HepG2 (cell line): ENCODE data around the gene NPSR1. TPM values are rescaled to one million over a fixed set of nuclear protein-coding genes. Genes with fewer than 3 reads are reported as not detected.
A peak's percentile ranks its signal among the peaks of the same experiment; 100 is the strongest.

ENCODE experiments used
- ATAC-seq: fragments of 200-7000 bp; cut with Tn5 transposase; 3 replicates; pipeline ENCODE4 v1.9.1; 2020; ENCODE audit warnings: mild to moderate bottlenecking, moderate library complexity
- BruUV-seq: library from RNA; stranded (reverse); fragments of 400-500 nt; replicated peaks from 2 replicates; lab custom pipeline; 2021; lab: Mats Ljungman, UMichigan
- CTCF ChIA-PET: fragments of 300-600 bp; formaldehyde crosslinking; extraction: SDS; loops from one replicate; lab custom pipeline; 2021; ENCODE audit warnings: low total read pairs, inconsistent platforms, low intra/inter-chr PET ratio; lab: Yijun Ruan, JAX
- POLR2A ChIA-PET: fragments of 350-600 bp; sonication (Branson Sonifier 250); formaldehyde crosslinking; loops from one replicate; lab custom pipeline; 2020; ENCODE audit warnings: antibody characterized with exemption, inconsistent platforms; lab: Yijun Ruan, JAX
- DNase-seq: peaks from one replicate; pipeline ENCODE4 v3.0.0-alpha.2; 2015; ENCODE audit warnings: low spot score
- FAIRE-seq: peaks from 3 replicates; lab custom pipeline; 2011; peaks lifted over from hg19 to GRCh38; lab: Jason Lieb, UNC
- H2AFZ ChIP-seq: one replicate; pipeline ENCODE4 v1.6.1; 2011; ENCODE audit warnings: low read length, inconsistent platforms
- H3K27ac ChIP-seq: fragments of 300-600 bp; 3 replicates; pipeline ENCODE4 v1.8.0; 2011; ENCODE audit warnings: mixed run types, mild to moderate bottlenecking, mixed read lengths, low read length, inconsistent platforms; ENCODE audit not compliant: insufficient read depth; ENCODE audit errors: extremely low read length
- H3K27me3 ChIP-seq, 2 experiments: fragments of 200-600 bp in 1 of 2; 2 replicates in 1 of 2; 3 replicates in 1 of 2; pipeline versions ENCODE4 v1.6.0 to v1.8.0; 2011; ENCODE audit warnings: low read length in 2 of 2, mild to moderate bottlenecking in 2 of 2, moderate library complexity in 2 of 2, inconsistent platforms in 1 of 2; ENCODE audit not compliant: insufficient read depth in 2 of 2, control insufficient read depth in 1 of 2
- H3K36me3 ChIP-seq, 2 experiments: fragments of 200-600 bp in 1 of 2; replicated peaks in 1 of 2; 2 replicates in 1 of 2; 3 replicates in 1 of 2; pipeline versions ENCODE4 v1.5.1 to v1.8.0; 2011; ENCODE audit warnings: low read length in 2 of 2, inconsistent platforms in 1 of 2; ENCODE audit not compliant: insufficient read depth in 2 of 2, control insufficient read depth in 1 of 2
- H3K4me1 ChIP-seq: 2 replicates; pipeline ENCODE4 v1.5.1; 2012; ENCODE audit warnings: low read length, inconsistent platforms; ENCODE audit not compliant: insufficient read depth
- H3K4me2 ChIP-seq: 2 replicates; pipeline ENCODE4 v1.6.0; 2011; ENCODE audit warnings: low read depth, low read length, inconsistent platforms
- H3K4me3 ChIP-seq, 3 experiments: fragments of 200-600 bp in 1 of 3; sonication (generic), shearing (Covaris generic) in 1 of 3; replicated peaks in 1 of 3; 2 replicates each; pipeline ENCODE4 v1.5.1; 2011 to 2016; ENCODE audit warnings: low read length in 3 of 3, inconsistent platforms in 2 of 3, low read depth in 2 of 3, mild to moderate bottlenecking in 2 of 3, control low read depth in 1 of 3, mixed read lengths in 1 of 3; ENCODE audit not compliant: insufficient read depth in 1 of 3
- H3K79me2 ChIP-seq: one replicate; pipeline ENCODE4 v1.6.1; 2011; ENCODE audit warnings: low read length, inconsistent platforms; ENCODE audit not compliant: insufficient read depth
- H3K9ac ChIP-seq: 2 replicates; pipeline ENCODE4 v1.6.0; 2011; ENCODE audit warnings: mild to moderate bottlenecking, low read depth, low read length, inconsistent platforms; ENCODE audit not compliant: insufficient read depth
- H3K9me3 ChIP-seq: 2 replicates; pipeline ENCODE4 v1.5.1; 2012; ENCODE audit warnings: mild to moderate bottlenecking, low read length
- H4K20me1 ChIP-seq: 2 replicates; pipeline ENCODE4 v1.6.0; 2011; ENCODE audit warnings: inconsistent platforms, mild to moderate bottlenecking, low read length, moderate library complexity; ENCODE audit not compliant: insufficient read depth
- BRD4 ChIP-seq: sonication (generic); formaldehyde crosslinking; IDR thresholded peaks from 2 replicates; pipeline ENCODE4 v1.4.0; 2020; ENCODE audit warnings: missing genetic modification reagents
- CCAR2 ChIP-seq: fragments of 200-400 bp; formaldehyde crosslinking; optimal IDR thresholded peaks from 2 replicates; pipeline ENCODE3; 2018; ENCODE audit warnings: low read depth, mild to moderate bottlenecking, low read length, moderate library complexity
- GATAD2A ChIP-seq: IDR thresholded peaks from 2 replicates; pipeline ENCODE4 v1.6.1; 2016
- IKZF1 ChIP-seq: fragments of 450-650 bp; IDR thresholded peaks from 2 replicates; pipeline ENCODE4 v1.7.1; 2016
- KAT8 ChIP-seq: IDR thresholded peaks from 2 replicates; pipeline ENCODE4 v1.6.1; 2016; ENCODE audit warnings: missing genetic modification reagents, missing compliant biosample characterization
- NFIB ChIP-seq: sonication (generic); formaldehyde crosslinking; IDR thresholded peaks from 2 replicates; pipeline ENCODE4 v1.9.0; 2021; ENCODE audit warnings: missing genetic modification reagents, mild to moderate bottlenecking, borderline replicate concordance
- RAD21 ChIP-seq: fragments of 450-650 bp; formaldehyde crosslinking; IDR thresholded peaks from 2 replicates; pipeline ENCODE4 v1.5.0; 2020; ENCODE audit warnings: mild to moderate bottlenecking
- RELA ChIP-seq: sonication (generic); formaldehyde crosslinking; IDR thresholded peaks from 2 replicates; pipeline ENCODE4 v1.4.0; 2020; ENCODE audit warnings: missing genetic modification reagents
- SCMH1 ChIP-seq: sonication (generic); formaldehyde crosslinking; IDR thresholded peaks from 2 replicates; pipeline ENCODE4 v1.9.0; 2021; ENCODE audit warnings: missing genetic modification reagents, mild to moderate bottlenecking, borderline replicate concordance
- SMC3 ChIP-seq: IDR thresholded peaks from 2 replicates; pipeline ENCODE4 v1.6.1; 2011; ENCODE audit warnings: low read length, improper control_type of control experiment
- STAG1 ChIP-seq: sonication (generic); formaldehyde crosslinking; IDR thresholded peaks from 2 replicates; pipeline ENCODE4 v1.4.0; 2020; ENCODE audit warnings: missing genetic modification reagents
- TRIM22 ChIP-seq: fragments of 450-650 bp; IDR thresholded peaks from 2 replicates; pipeline ENCODE4 v1.6.1; 2017
- ZNF616 ChIP-seq: sonication (generic); formaldehyde crosslinking; IDR thresholded peaks from 2 replicates; pipeline ENCODE4 v1.5.0; 2020; ENCODE audit warnings: low read depth, mild to moderate bottlenecking, missing genetic modification reagents
- ZNF792 ChIP-seq: IDR thresholded peaks from 2 replicates; pipeline ENCODE4 v1.6.1; 2016
- WGBS: methylation state at CpG from one replicate; pipeline ENCODE4 v1.1.6; 2017; ENCODE audit warnings: low lambda C conversion rate; 5-methylcytosine and 5-hydroxymethylcytosine counted together
- in situ Hi-C: cut with HindIII; loops from 2 replicates; pipeline ENCODE4 v1.10.0; 2017; ENCODE audit warnings: low pct_unique_long_range_greater_than_20kb; ENCODE audit not compliant: extremely low pct_ligation_motif_present
- intact Hi-C: fragments of 100-400 bp; cut with micrococcal nuclease; formaldehyde crosslinking; loops from one replicate; pipeline ENCODE4 v1.10.0; 2022; ENCODE audit not compliant: unreplicated experiment
- polyA plus RNA-seq, 8 experiments: library from polyadenylated mRNA; depleted of rRNA in 3 of 8; stranded (reverse) in 7 of 8; unstranded in 1 of 8; fragments of >200 nt; fragmentation: Illumina TruSeq in 4 of 8; extraction: Trizol in 4 of 8; gene quantifications; 2 replicates each; pipeline versions ENCODE4 v1.2.1 to v1.2.3, GENCODE V29; 2011 to 2016; ENCODE audit warnings: low read depth in 4 of 8, missing spikeins in 1 of 8, mixed read lengths in 1 of 8; ENCODE audit not compliant: insufficient read depth in 1 of 8
- total RNA-seq, 5 experiments: library from RNA; depleted of rRNA; stranded (reverse); fragments of >200 nt; fragmentation: Illumina TruSeq; extraction: Trizol; gene quantifications; 2 replicates each; pipeline ENCODE4 v1.2.3, GENCODE V29; 2016; ENCODE audit warnings: low read depth in 1 of 5
- TF ChIP-seq, protein P1 (sequence below): sonication (generic); formaldehyde crosslinking; IDR thresholded peaks from 2 replicates; pipeline ENCODE4 v1.8.1; 2023; ENCODE audit warnings: missing genetic modification reagents, inconsistent platforms, borderline replicate concordance
- TF ChIP-seq, protein P2 (sequence below): sonication (generic); formaldehyde crosslinking; IDR thresholded peaks from 2 replicates; pipeline ENCODE4 v1.4.0; 2020; ENCODE audit warnings: mild to moderate bottlenecking, missing genetic modification reagents, borderline replicate concordance
- TF ChIP-seq, protein P3 (sequence below): sonication (generic); formaldehyde crosslinking; IDR thresholded peaks from 2 replicates; pipeline ENCODE4 v1.5.0; 2020; ENCODE audit warnings: mild to moderate bottlenecking, missing genetic modification reagents, moderate library complexity

The NPSR1 gene
- total and polyA plus RNA-seq, 2 of the 13 experiments (the other 11 are each of a cell fraction or from before 2014, with no cell fraction given) = not detected

GRCh38 chr7:34823650-34824258 is 165.7 kb downstream of the NPSR1 start:
- peak; percentile 78 for ATAC-seq
- FAIRE-seq = peak; percentile 52
- no peaks in the 10 kb centered on the region; a peak in 1 of 5 replicates for H3K27me3 ChIP-seq
- TF ChIP-seq, protein P1, sequence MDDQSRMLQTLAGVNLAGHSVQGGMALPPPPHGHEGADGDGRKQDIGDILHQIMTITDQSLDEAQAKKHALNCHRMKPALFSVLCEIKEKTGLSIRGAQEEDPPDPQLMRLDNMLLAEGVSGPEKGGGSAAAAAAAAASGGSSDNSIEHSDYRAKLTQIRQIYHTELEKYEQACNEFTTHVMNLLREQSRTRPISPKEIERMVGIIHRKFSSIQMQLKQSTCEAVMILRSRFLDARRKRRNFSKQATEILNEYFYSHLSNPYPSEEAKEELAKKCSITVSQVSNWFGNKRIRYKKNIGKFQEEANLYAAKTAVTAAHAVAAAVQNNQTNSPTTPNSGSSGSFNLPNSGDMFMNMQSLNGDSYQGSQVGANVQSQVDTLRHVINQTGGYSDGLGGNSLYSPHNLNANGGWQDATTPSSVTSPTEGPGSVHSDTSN (CRISPR knock-in tag) = no peak
- TF ChIP-seq, protein P2, sequence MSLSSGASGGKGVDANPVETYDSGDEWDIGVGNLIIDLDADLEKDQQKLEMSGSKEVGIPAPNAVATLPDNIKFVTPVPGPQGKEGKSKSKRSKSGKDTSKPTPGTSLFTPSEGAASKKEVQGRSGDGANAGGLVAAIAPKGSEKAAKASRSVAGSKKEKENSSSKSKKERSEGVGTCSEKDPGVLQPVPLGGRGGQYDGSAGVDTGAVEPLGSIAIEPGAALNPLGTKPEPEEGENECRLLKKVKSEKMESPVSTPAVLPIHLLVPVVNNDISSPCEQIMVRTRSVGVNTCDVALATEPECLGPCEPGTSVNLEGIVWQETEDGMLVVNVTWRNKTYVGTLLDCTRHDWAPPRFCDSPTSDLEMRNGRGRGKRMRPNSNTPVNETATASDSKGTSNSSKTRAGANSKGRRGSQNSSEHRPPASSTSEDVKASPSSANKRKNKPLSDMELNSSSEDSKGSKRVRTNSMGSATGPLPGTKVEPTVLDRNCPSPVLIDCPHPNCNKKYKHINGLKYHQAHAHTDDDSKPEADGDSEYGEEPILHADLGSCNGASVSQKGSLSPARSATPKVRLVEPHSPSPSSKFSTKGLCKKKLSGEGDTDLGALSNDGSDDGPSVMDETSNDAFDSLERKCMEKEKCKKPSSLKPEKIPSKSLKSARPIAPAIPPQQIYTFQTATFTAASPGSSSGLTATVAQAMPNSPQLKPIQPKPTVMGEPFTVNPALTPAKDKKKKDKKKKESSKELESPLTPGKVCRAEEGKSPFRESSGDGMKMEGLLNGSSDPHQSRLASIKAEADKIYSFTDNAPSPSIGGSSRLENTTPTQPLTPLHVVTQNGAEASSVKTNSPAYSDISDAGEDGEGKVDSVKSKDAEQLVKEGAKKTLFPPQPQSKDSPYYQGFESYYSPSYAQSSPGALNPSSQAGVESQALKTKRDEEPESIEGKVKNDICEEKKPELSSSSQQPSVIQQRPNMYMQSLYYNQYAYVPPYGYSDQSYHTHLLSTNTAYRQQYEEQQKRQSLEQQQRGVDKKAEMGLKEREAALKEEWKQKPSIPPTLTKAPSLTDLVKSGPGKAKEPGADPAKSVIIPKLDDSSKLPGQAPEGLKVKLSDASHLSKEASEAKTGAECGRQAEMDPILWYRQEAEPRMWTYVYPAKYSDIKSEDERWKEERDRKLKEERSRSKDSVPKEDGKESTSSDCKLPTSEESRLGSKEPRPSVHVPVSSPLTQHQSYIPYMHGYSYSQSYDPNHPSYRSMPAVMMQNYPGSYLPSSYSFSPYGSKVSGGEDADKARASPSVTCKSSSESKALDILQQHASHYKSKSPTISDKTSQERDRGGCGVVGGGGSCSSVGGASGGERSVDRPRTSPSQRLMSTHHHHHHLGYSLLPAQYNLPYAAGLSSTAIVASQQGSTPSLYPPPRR (CRISPR knock-in tag) = no peak
- TF ChIP-seq BRD4 (CRISPR knock-in tag) (no peak), RAD21 (CRISPR knock-in tag) (peak; percentile 58), ZNF616 (CRISPR knock-in tag) (no peak), SMC3 (peak; percentile 90), CCAR2 (no peak), KAT8 (CRISPR knock-in tag) (0 out of 2 replicates have a peak, but pooled peaks have one; percentile 20), TRIM22 (no peak), NFIB (CRISPR knock-in tag) (no peak), RELA (CRISPR knock-in tag) (no peak), IKZF1 (no peak), SCMH1 (no peak), GATAD2A (0 out of 2 replicates have a peak, but pooled peaks have one; percentile 22), ZNF792 (CRISPR knock-in tag) (no peak), STAG1 (peak; percentile 62)
- TF ChIP-seq, protein P3, sequence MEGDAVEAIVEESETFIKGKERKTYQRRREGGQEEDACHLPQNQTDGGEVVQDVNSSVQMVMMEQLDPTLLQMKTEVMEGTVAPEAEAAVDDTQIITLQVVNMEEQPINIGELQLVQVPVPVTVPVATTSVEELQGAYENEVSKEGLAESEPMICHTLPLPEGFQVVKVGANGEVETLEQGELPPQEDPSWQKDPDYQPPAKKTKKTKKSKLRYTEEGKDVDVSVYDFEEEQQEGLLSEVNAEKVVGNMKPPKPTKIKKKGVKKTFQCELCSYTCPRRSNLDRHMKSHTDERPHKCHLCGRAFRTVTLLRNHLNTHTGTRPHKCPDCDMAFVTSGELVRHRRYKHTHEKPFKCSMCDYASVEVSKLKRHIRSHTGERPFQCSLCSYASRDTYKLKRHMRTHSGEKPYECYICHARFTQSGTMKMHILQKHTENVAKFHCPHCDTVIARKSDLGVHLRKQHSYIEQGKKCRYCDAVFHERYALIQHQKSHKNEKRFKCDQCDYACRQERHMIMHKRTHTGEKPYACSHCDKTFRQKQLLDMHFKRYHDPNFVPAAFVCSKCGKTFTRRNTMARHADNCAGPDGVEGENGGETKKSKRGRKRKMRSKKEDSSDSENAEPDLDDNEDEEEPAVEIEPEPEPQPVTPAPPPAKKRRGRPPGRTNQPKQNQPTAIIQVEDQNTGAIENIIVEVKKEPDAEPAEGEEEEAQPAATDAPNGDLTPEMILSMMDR (CRISPR knock-in tag) = peak; percentile 72
- no peaks in the 10 kb centered on the region for H3K79me2 ChIP-seq
- no peaks in the 10 kb centered on the region for H3K9me3 ChIP-seq
- H3K9ac ChIP-seq = no peak overlapping the region
- H3K4me3 ChIP-seq = no peak overlapping the region
- intact Hi-C loops (loop anchor here (2.0 to 5.0 kb wide), 3 partner anchors 65 to 211 kb away; no protein-coding TSS in a partner anchor), in situ Hi-C loops (loop anchor here (5.0 kb wide), 1 partner anchor 214 kb away; the partner anchor contains the start of gene DPY19L1)
- peak; percentile 22 for DNase-seq
- H2AFZ ChIP-seq = no peak overlapping the region
- no peak overlapping the region for H3K27ac ChIP-seq
- BruUV-seq = no TSS peak
- POLR2A ChIA-PET = no interaction called here
- H3K36me3 ChIP-seq = no peaks in the 10 kb centered on the region
- no peaks in the 10 kb centered on the region for H3K4me1 ChIP-seq
- H4K20me1 ChIP-seq = no peaks in the 10 kb centered on the region
- 19% methylated on average over 7 of the region's 7 CpGs for WGBS
- H3K4me2 ChIP-seq = no peak overlapping the region
- CTCF ChIA-PET = interaction anchor here (0.7 to 1.5 kb wide), 4 partner anchors 23 to 214 kb away, joined by 3 read pairs; no protein-coding TSS in a partner anchor
